Heart left ventricle (tissue), 13 donors: Measurements from ENCODE around the gene RNF180.
"Not testable (repeated sequence)": the region's sequence is repeated elsewhere in the genome, so short reads cannot be mapped to it uniquely, and the experiment has no call there.

ENCODE experiments used
- POLR2A ChIP-seq, 2 donors: fragments of 450-650 bp; IDR thresholded peaks; one replicate each; pipeline ENCODE4 v1.6.1; 2017; ENCODE audit warnings: antibody characterized with exemption in 2 of 2, mild to moderate bottlenecking in 2 of 2, moderate library complexity in 2 of 2
- TF ChIP-seq, protein P1 (sequence below), 12 donors: fragments of 200-600 bp; sonication (generic) in 4 of 12; IDR thresholded peaks; one replicate each; pipeline versions ENCODE4 v1.5.0 to v1.8.0; 2018 to 2022; ENCODE audit warnings: antibody characterized with exemption in 12 of 12, mild to moderate bottlenecking in 5 of 12
- donor health status: ischemic (EF 13 %, LVEDD 7.1; RV severe dilation, severe dysfunction).
- donor health status: DM: no; HTN: yes; CAD: no.
- donor health status: DM: no; HTN: no; CAD: no.
- donor health status: ischemic (EF 25% LVEDD 6.9; RV normal size, moderate dysfunction).
- donor health status: ischemic (EF 25% LVEDD 5.7; RV mildly dilated, moderate dysfunction).
- donor health status: ischemic (EF 35%, LVEDD 5.7; RV mildly dilated, moderate dysfunction).
- donor health status: nonischemic (EF 11% LVEDD 7.7; RV severe dilation, severe dysfunction).
- donor health status: DM: yes; HTN: yes; CAD: no.
- donor health status: PGD.
- donor health status: ischemic (EF 29% LVEDD 5.4; RV normal size, mild dysfunction).
- donor health status: nonischemic (EF 23%, LVEDD 6.1; RV moderate dilation, normal function).

DNA sequence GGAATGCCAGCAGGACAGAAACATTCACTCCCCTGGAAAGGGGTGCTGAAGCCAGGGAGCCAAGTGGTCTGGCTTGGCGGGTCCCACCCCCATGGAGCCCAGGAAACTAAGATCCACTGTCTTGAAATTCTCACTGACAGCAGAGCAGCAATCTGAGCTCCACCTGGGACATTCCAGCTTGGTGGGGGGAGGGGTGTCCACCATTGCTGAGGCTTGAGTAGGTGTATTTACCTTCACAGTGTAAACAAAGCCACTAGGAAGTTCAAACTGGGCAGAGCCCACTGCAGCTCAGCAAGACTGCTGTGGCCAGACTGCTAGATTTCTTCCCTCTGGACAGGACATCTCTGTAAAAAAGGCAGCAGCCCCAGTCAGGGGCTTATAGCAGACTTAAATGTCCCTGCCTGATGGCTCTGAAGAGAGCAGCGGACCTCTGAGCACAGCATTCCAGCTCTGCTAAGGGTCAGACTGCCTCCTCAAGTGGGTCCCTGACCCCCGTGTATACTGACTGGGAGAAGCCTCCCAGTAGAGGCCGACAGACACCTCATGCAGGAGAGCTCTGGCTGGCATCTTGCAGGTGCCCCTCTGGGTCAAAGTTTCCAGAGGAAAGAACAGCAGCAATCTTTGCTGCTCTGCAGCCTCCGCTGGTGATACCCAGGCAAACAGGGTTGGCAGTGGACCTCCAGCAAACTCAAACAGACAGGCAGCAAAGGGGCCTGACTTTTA is 241.6 kb downstream of the RNF180 start:
- TF ChIP-seq, protein P1, sequence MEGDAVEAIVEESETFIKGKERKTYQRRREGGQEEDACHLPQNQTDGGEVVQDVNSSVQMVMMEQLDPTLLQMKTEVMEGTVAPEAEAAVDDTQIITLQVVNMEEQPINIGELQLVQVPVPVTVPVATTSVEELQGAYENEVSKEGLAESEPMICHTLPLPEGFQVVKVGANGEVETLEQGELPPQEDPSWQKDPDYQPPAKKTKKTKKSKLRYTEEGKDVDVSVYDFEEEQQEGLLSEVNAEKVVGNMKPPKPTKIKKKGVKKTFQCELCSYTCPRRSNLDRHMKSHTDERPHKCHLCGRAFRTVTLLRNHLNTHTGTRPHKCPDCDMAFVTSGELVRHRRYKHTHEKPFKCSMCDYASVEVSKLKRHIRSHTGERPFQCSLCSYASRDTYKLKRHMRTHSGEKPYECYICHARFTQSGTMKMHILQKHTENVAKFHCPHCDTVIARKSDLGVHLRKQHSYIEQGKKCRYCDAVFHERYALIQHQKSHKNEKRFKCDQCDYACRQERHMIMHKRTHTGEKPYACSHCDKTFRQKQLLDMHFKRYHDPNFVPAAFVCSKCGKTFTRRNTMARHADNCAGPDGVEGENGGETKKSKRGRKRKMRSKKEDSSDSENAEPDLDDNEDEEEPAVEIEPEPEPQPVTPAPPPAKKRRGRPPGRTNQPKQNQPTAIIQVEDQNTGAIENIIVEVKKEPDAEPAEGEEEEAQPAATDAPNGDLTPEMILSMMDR (IDR thresholded peaks at IDR 0.05) = not testable (repeated sequence)
- not testable (repeated sequence) for TF ChIP-seq POLR2A (IDR thresholded peaks at IDR 0.05)
